Esophagus squamous epithelium (tissue), 4 donors: Measurements from ENCODE around the gene DEFB124.

Experiments
- CTCF ChIP-seq, 6 experiments: fragments of 450-650 bp in 4 of 6; fragments of 200-600 bp in 2 of 6; sonication (generic) in 2 of 6; IDR thresholded peaks; one replicate each; pipeline ENCODE4 v1.5.1; 2016 to 2019; ENCODE audit warnings: antibody characterized with exemption in 6 of 6, mild to moderate bottlenecking in 4 of 6, moderate library complexity in 4 of 6
- POLR2A ChIP-seq, 4 donors: fragments of 450-650 bp; IDR thresholded peaks; one replicate each; pipeline ENCODE4 v1.6.1; 2017; ENCODE audit warnings: antibody characterized with exemption in 4 of 4, mild to moderate bottlenecking in 4 of 4, moderate library complexity in 3 of 4

GRCh38 chr20:31485450-31486339, 10.8 kb upstream of the DEFB124 start:
- no peak for TF ChIP-seq POLR2A (IDR thresholded peaks at IDR 0.05)
- TF ChIP-seq CTCF (IDR thresholded peaks at IDR 0.05) = no peak
